Chondrocyte (in vitro differentiated cells): Measurements from ENCODE around the gene TAL1. TPM values are rescaled to one million over a fixed set of nuclear protein-coding genes. Genes with fewer than 3 reads are reported as not detected.

Source experiments
- DNase-seq: peaks from one replicate; pipeline ENCODE4 v3.0.0; 2021; ENCODE audit warnings: mixed read lengths, low spot score
- H3K27ac Mint-ChIP-seq: one replicate; pipeline ENCODE4 v1.8.0; 2021; ENCODE audit warnings: mild to moderate bottlenecking, moderate library complexity, mixed read lengths; ENCODE audit not compliant: unreplicated experiment
- H3K27me3 Mint-ChIP-seq: 2 replicates; pipeline ENCODE4 v1.8.0; 2021; ENCODE audit warnings: low read depth, mixed read lengths
- H3K36me3 Mint-ChIP-seq: 2 replicates; pipeline ENCODE4 v1.8.0; 2021; ENCODE audit warnings: low read depth, mixed read lengths
- H3K4me1 Mint-ChIP-seq: 2 replicates; pipeline ENCODE4 v1.8.0; 2021; ENCODE audit warnings: low read depth, mild to moderate bottlenecking, mixed read lengths
- H3K4me3 Mint-ChIP-seq: one replicate; pipeline ENCODE4 v1.8.0; 2021; ENCODE audit warnings: mild to moderate bottlenecking, moderate library complexity, mixed read lengths; ENCODE audit not compliant: unreplicated experiment
- H3K9me3 Mint-ChIP-seq: 2 replicates; pipeline ENCODE4 v1.8.0; 2021; ENCODE audit warnings: low read depth, mixed read lengths
- CTCF ChIP-seq: fragments of 200-600 bp; sonication (generic); IDR thresholded peaks from 2 replicates; pipeline ENCODE4 v1.5.0; 2021; ENCODE audit warnings: antibody characterized with exemption, mild to moderate bottlenecking, moderate library complexity
- total RNA-seq: library from RNA; stranded (reverse); gene quantifications from 3 replicates; pipeline ENCODE4 v1.2.1, GENCODE V29; 2021

Gene TAL1
- total RNA-seq, 1 donor from 2014 or later = 0.10 TPM

GRCh38 chr1:47179017-47179987 is 52.7 kb downstream of the TAL1 start:
- no peaks in the 10 kb centered on the region for H3K36me3 Mint-ChIP-seq
- H3K27ac Mint-ChIP-seq = peak overlapping the region; percentile 96
- peak overlapping the region; percentile 81 for H3K4me3 Mint-ChIP-seq
- no peaks in the 10 kb centered on the region for H3K9me3 Mint-ChIP-seq
- H3K4me1 Mint-ChIP-seq = peaks cover 25% of the 10 kb centered on the region
- peak; percentile 95 for TF ChIP-seq CTCF
- no peak for DNase-seq
- H3K27me3 Mint-ChIP-seq = peaks cover 5% of the 10 kb centered on the region

- TF ChIP-seq CTCF = no peak
- Mint-ChIP-seq H3K9me3 (no peaks in the 10 kb centered on the region), H3K27me3 (peaks cover 9% of the 10 kb centered on the region), H3K4me3 (peak overlapping the region; percentile 81), H3K27ac (peak overlapping the region; percentile 96), H3K36me3 (no peaks in the 10 kb centered on the region), H3K4me1 (peaks cover 25% of the 10 kb centered on the region)
- no peak for DNase-seq
Measured at GRCh38 chr1:47178654-47179016, 53.4 kb downstream of the TAL1 start.

GRCh38 chr1:47178020-47178419 is 54.0 kb downstream of the TAL1 start:
- DNase-seq = no peak
- Mint-ChIP-seq H3K27me3 (peaks cover 7% of the 10 kb centered on the region), H3K36me3 (no peaks in the 10 kb centered on the region), H3K4me1 (peaks cover 25% of the 10 kb centered on the region), H3K4me3 (no peak overlapping the region), H3K9me3 (no peaks in the 10 kb centered on the region), H3K27ac (no peak overlapping the region)
- TF ChIP-seq CTCF = no peak

- TF ChIP-seq CTCF = peak; percentile 86
Measured at GRCh38 chr1:47175227-47175934, 56.6 kb downstream of the TAL1 start.

DNA sequence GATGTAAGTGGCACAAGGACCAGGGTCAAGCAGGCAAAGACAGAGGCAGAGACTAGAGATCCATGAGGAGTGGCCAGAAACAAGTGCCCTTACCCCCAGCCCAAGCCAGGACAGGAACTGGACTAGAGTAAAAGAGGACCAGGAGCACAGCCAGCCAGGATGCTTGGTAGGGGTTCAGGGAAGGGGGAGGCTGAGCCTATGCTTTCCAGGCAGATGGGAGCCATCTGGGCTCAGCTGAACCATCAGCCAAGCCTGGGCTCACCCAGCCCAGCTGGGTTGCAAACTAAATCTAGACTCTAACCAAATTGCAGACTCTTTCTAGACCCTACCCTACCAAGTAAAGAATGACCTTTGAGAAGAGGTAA is 57.4 kb downstream of the TAL1 start:
- no peak overlapping the region for H3K4me3 Mint-ChIP-seq
- no peak overlapping the region for H3K27ac Mint-ChIP-seq
- no peaks in the 10 kb centered on the region for H3K36me3 Mint-ChIP-seq
- TF ChIP-seq CTCF = no peak
- H3K27me3 Mint-ChIP-seq = peaks cover 7% of the 10 kb centered on the region
- H3K9me3 Mint-ChIP-seq = no peaks in the 10 kb centered on the region
- H3K4me1 Mint-ChIP-seq = peaks cover 14% of the 10 kb centered on the region
- no peak for DNase-seq

More at GRCh38 chr1:47175227-47175934, 56.6 kb downstream of the TAL1 start:
- no peak overlapping the region for H3K4me3 Mint-ChIP-seq
- H3K27me3 Mint-ChIP-seq = peaks cover 7% of the 10 kb centered on the region
- H3K27ac Mint-ChIP-seq = no peak overlapping the region
- no peaks in the 10 kb centered on the region for H3K9me3 Mint-ChIP-seq
- no peaks in the 10 kb centered on the region for H3K36me3 Mint-ChIP-seq
- peaks cover 20% of the 10 kb centered on the region for H3K4me1 Mint-ChIP-seq
- DNase-seq = no peak
